GM21526 (cell line): ENCODE measurements around the gene ISY1.
A peak's percentile ranks its signal among the peaks of the same experiment; 100 is the strongest.
"Not testable (repeated sequence)": the region's sequence is repeated elsewhere in the genome, so short reads cannot be mapped to it uniquely, and the experiment has no call there.

Source experiments
- ATAC-seq: cut with Tn5 transposase; IDR thresholded peaks from one replicate; pipeline ENCODE4 v1.9.1; 2021; ENCODE audit warnings: moderate library complexity; ENCODE audit not compliant: unreplicated experiment, low FRiP score

The ISY1 gene

GRCh38 chr3:129160891-129161859 lies at the start of gene ISY1:
Gene ISY1, minus strand, starts transcription at chr3:129161063. Its CDS starts 88 bp downstream, at chr3:129160975.
- peak; percentile 69 for ATAC-seq

- no peak for ATAC-seq
Observed at GRCh38 chr3:129207479-129207878, 46.6 kb upstream of the ISY1 start.

- no peak for ATAC-seq
Observed at GRCh38 chr3:129205109-129205832, 44.4 kb upstream of the ISY1 start.

- ATAC-seq = no peak
Observed at GRCh38 chr3:129204473-129204872, 43.6 kb upstream of the ISY1 start.

GRCh38 chr3:129199366-129199765 lies 38.5 kb upstream of the ISY1 start:
- ATAC-seq = no peak

GRCh38 chr3:129197321-129197720 lies 36.5 kb upstream of the ISY1 start:
- ATAC-seq = no peak

- ATAC-seq = no peak
Observed at GRCh38 chr3:129196601-129197000, 35.7 kb upstream of the ISY1 start.

GRCh38 chr3:129195731-129196256 lies 34.9 kb upstream of the ISY1 start:
- no peak for ATAC-seq

- ATAC-seq = not testable (repeated sequence)
Observed at GRCh38 chr3:129189793-129190192, 28.9 kb upstream of the ISY1 start.

GRCh38 chr3:129187857-129188256 lies 27.0 kb upstream of the ISY1 start:
- no peak for ATAC-seq

- ATAC-seq = no peak
Observed at GRCh38 chr3:129185783-129186182, 24.9 kb upstream of the ISY1 start.

GRCh38 chr3:129184784-129185542 lies 24.1 kb upstream of the ISY1 start:
- ATAC-seq = not testable (repeated sequence)

- ATAC-seq = no peak
Observed at GRCh38 chr3:129184396-129184657, 23.5 kb upstream of the ISY1 start.

GRCh38 chr3:129183569-129184395 lies 22.9 kb upstream of the ISY1 start, which contains the start of gene CNBP:
Gene CNBP, minus strand, starts transcription at chr3:129183896. Its CDS starts 12,139 bp downstream, at chr3:129171757.
- ATAC-seq = peak; percentile 90

GRCh38 chr3:129182390-129183185 lies 21.7 kb upstream of the ISY1 start:
- no peak for ATAC-seq

GRCh38 chr3:129181819-129182218 lies 21.0 kb upstream of the ISY1 start:
- no peak for ATAC-seq

- no peak for ATAC-seq
Observed at GRCh38 chr3:129180461-129180860, 19.6 kb upstream of the ISY1 start.

- ATAC-seq = no peak
Observed at GRCh38 chr3:129176051-129176450, 15.2 kb upstream of the ISY1 start.

GRCh38 chr3:129173725-129174124 lies 12.9 kb upstream of the ISY1 start:
- ATAC-seq = no peak
